ENCODE measurements around the gene MCF2L. TPM values are rescaled to one million over a fixed set of nuclear protein-coding genes. Genes with fewer than 3 reads are reported as not detected.

MCF2L gene
- polyA plus RNA-seq, 1 donor (not counting 4 experiments of a cell fraction or from before 2014, with no cell fraction given): 0.14 TPM

- H3K4me2 ChIP-seq (ENCODE audit: control insufficient read depth, extremely low read depth, insufficient read depth, low read depth, low read length): no peak overlapping the region
- H3K9me1 ChIP-seq (ENCODE audit: control insufficient read depth, extremely low read depth, insufficient read depth, low read length): no peaks in the 10 kb centered on the region
- DNase-seq (ENCODE audit: low read depth, low spot score) (no peak), FAIRE-seq (no peak)
- H3K9ac ChIP-seq (ENCODE audit: control insufficient read depth, extremely low read depth, insufficient read depth, low read length): no peak overlapping the region
- H3K27ac ChIP-seq (ENCODE audit: control insufficient read depth, insufficient read depth, low read length): no peak overlapping the region
- peaks cover 6% of the 10 kb centered on the region for H3K27me3 ChIP-seq (ENCODE audit: control insufficient read depth, extremely low read depth, insufficient read depth, low read length)
- no peak for TF ChIP-seq CTCF (optimal IDR thresholded peaks at IDR 0.05 in 1 of 3, IDR thresholded peaks at IDR 0.05 in 1 of 3, conservative IDR thresholded peaks at IDR 0.05 in 1 of 3; ENCODE audit: extremely low read depth in 1 of 3, insufficient read depth in 2 of 3, low read length in 3 of 3)
- no peak for TF ChIP-seq EZH2 (IDR thresholded peaks at IDR 0.05; ENCODE audit: low read length)
- H3K4me1 ChIP-seq (ENCODE audit: control insufficient read depth, extremely low read depth, insufficient read depth, low read length): peaks cover 6% of the 10 kb centered on the region
- dilution Hi-C loops (cut with MboI; ENCODE audit: extremely low pct_ligation_motif_present, low sequenced_read_pairs): no loop called here
- H2AFZ ChIP-seq (ENCODE audit: control insufficient read depth, low read length): no peak overlapping the region
- H3K79me2 ChIP-seq (ENCODE audit: control insufficient read depth, insufficient read depth, low read length): no peaks in the 10 kb centered on the region
- no peaks in the 10 kb centered on the region for H4K20me1 ChIP-seq (ENCODE audit: control insufficient read depth, extremely low read depth, insufficient read depth, low read length)
- no peak overlapping the region for H3K4me3 ChIP-seq (ENCODE audit: control insufficient read depth in 2 of 3, extremely low read depth in 1 of 3, insufficient read depth in 2 of 3, low read depth in 1 of 3, low read length in 3 of 3)
- H3K9me3 ChIP-seq (ENCODE audit: control insufficient read depth, low read depth, low read length): no peaks in the 10 kb centered on the region
- no peaks in the 10 kb centered on the region for H3K36me3 ChIP-seq (ENCODE audit: control insufficient read depth in 2 of 2, extremely low read depth in 1 of 2, insufficient read depth in 2 of 2, low read length in 2 of 2)
Observed at GRCh38 chr13:112985803-112986408, 16.9 kb downstream of the MCF2L start.

GRCh38 chr13:112986470-112986869 lies 17.5 kb downstream of the MCF2L start:
- no peak overlapping the region for H2AFZ ChIP-seq (ENCODE audit: control insufficient read depth, low read length)
- DNase-seq (ENCODE audit: low read depth, low spot score) (no peak), FAIRE-seq (no peak)
- H3K27ac ChIP-seq (ENCODE audit: control insufficient read depth, insufficient read depth, low read length): no peak overlapping the region
- H3K9ac ChIP-seq (ENCODE audit: control insufficient read depth, extremely low read depth, insufficient read depth, low read length): no peak overlapping the region
- H4K20me1 ChIP-seq (ENCODE audit: control insufficient read depth, extremely low read depth, insufficient read depth, low read length): no peaks in the 10 kb centered on the region
- no peak overlapping the region for H3K4me3 ChIP-seq (ENCODE audit: control insufficient read depth in 2 of 3, extremely low read depth in 1 of 3, insufficient read depth in 2 of 3, low read depth in 1 of 3, low read length in 3 of 3)
- H3K9me3 ChIP-seq (ENCODE audit: control insufficient read depth, low read depth, low read length): no peaks in the 10 kb centered on the region
- H3K79me2 ChIP-seq (ENCODE audit: control insufficient read depth, insufficient read depth, low read length): no peaks in the 10 kb centered on the region
- peaks cover 9% of the 10 kb centered on the region for H3K27me3 ChIP-seq (ENCODE audit: control insufficient read depth, extremely low read depth, insufficient read depth, low read length)
- peaks cover 6% of the 10 kb centered on the region for H3K4me1 ChIP-seq (ENCODE audit: control insufficient read depth, extremely low read depth, insufficient read depth, low read length)
- no peak overlapping the region for H3K4me2 ChIP-seq (ENCODE audit: control insufficient read depth, extremely low read depth, insufficient read depth, low read depth, low read length)
- no peaks in the 10 kb centered on the region for H3K36me3 ChIP-seq (ENCODE audit: control insufficient read depth in 2 of 2, extremely low read depth in 1 of 2, insufficient read depth in 2 of 2, low read length in 2 of 2)
- TF ChIP-seq CTCF (optimal IDR thresholded peaks at IDR 0.05 in 1 of 3, IDR thresholded peaks at IDR 0.05 in 1 of 3, conservative IDR thresholded peaks at IDR 0.05 in 1 of 3; ENCODE audit: extremely low read depth in 1 of 3, insufficient read depth in 2 of 3, low read length in 3 of 3) (no peak), EZH2 (IDR thresholded peaks at IDR 0.05; ENCODE audit: low read length) (no peak)
- dilution Hi-C loops (cut with MboI; ENCODE audit: extremely low pct_ligation_motif_present, low sequenced_read_pairs): no loop called here
- no peaks in the 10 kb centered on the region for H3K9me1 ChIP-seq (ENCODE audit: control insufficient read depth, extremely low read depth, insufficient read depth, low read length)

Data from keratinocyte (primary cell).